SW 1271 (cell line): Measurements from ENCODE around the gene SPTA1.

Experiments used
- DNase-seq, 2 experiments: peaks; one replicate each; lab custom pipeline; 2025; lab: John Stamatoyannopoulos, UW

The SPTA1 gene

GRCh38 chr1:158685085-158685484 is 1.4 kb downstream of the SPTA1 start:
- no peak for DNase-seq

- DNase-seq: no peak
These were observed 4.9 kb downstream of the SPTA1 start for GRCh38 chr1:158681606-158682005.

- no peak for DNase-seq
These were observed 7.2 kb downstream of the SPTA1 start for GRCh38 chr1:158679289-158679688.

GRCh38 chr1:158675563-158676323 is 10.8 kb downstream of the SPTA1 start:
- DNase-seq: no peak

- no peak for DNase-seq
These were observed 12.2 kb downstream of the SPTA1 start for GRCh38 chr1:158674302-158674701.

- DNase-seq: no peak
These were observed 20.5 kb downstream of the SPTA1 start for GRCh38 chr1:158666037-158666436.

GRCh38 chr1:158654571-158654970 is 31.9 kb downstream of the SPTA1 start:
- no peak for DNase-seq

- DNase-seq: no peak
These were observed 32.4 kb downstream of the SPTA1 start for GRCh38 chr1:158654086-158654485.

- DNase-seq: no peak
These were observed 33.7 kb downstream of the SPTA1 start for GRCh38 chr1:158652721-158653334.

GRCh38 chr1:158649052-158649451 is 37.5 kb downstream of the SPTA1 start:
- DNase-seq: no peak

- DNase-seq: no peak
These were observed 40.0 kb downstream of the SPTA1 start for GRCh38 chr1:158646465-158646864.

GRCh38 chr1:158644449-158644848 is 42.1 kb downstream of the SPTA1 start:
- no peak for DNase-seq

- no peak for DNase-seq
These were observed 47.6 kb downstream of the SPTA1 start for GRCh38 chr1:158638904-158639303.

GRCh38 chr1:158638146-158638545 is 48.4 kb downstream of the SPTA1 start:
- DNase-seq: no peak

- no peak for DNase-seq
These were observed 72.8 kb downstream of the SPTA1 start for GRCh38 chr1:158613764-158614163.

- no peak for DNase-seq
These were observed 74.6 kb downstream of the SPTA1 start for GRCh38 chr1:158611916-158612315.

- DNase-seq: no peak
These were observed 79.2 kb downstream of the SPTA1 start for GRCh38 chr1:158607296-158607695.

- DNase-seq: no peak
These were observed 81.5 kb downstream of the SPTA1 start, which contains the start of gene OR10Z1 for GRCh38 chr1:158604968-158605367. OR10Z1 (plus strand) TSS chr1:158605268; CDS start chr1:158606439, 1,171 bp downstream.

GRCh38 chr1:158600735-158601134 is 85.8 kb downstream of the SPTA1 start:
- DNase-seq: no peak

- DNase-seq: no peak
These were observed 99.6 kb downstream of the SPTA1 start for GRCh38 chr1:158586942-158587341.

GRCh38 chr1:158583962-158584361 is 102.6 kb downstream of the SPTA1 start:
- no peak for DNase-seq

- no peak for DNase-seq
These were observed 106.8 kb downstream of the SPTA1 start, which contains the start of gene OR10X1 for GRCh38 chr1:158579733-158580132. OR10X1 (minus strand) TSS chr1:158579899; CDS start chr1:158579899, 0 bp downstream.

- no peak for DNase-seq
These were observed 109.0 kb downstream of the SPTA1 start for GRCh38 chr1:158577561-158577960.
